HepG2 (cell line): ENCODE data around the gene INTS1. TPM values are rescaled to one million over a fixed set of nuclear protein-coding genes. Genes with fewer than 3 reads are reported as not detected.

Experiments
- CBX1 ChIP-seq: IDR thresholded peaks from one replicate; pipeline ENCODE4 v1.6.1; 2016; ENCODE audit warnings: antibody characterized with exemption, low read depth
- CBX5 ChIP-seq: sonication (generic); formaldehyde crosslinking; IDR thresholded peaks from 2 replicates; pipeline ENCODE4 v1.4.0; 2020; ENCODE audit warnings: missing genetic modification reagents, borderline replicate concordance
- GABPA ChIP-seq, 2 experiments: IDR thresholded peaks; 2 replicates each; pipeline ENCODE4 v1.6.1; 2011 to 2016; ENCODE audit warnings: low read depth in 2 of 2, low read length in 1 of 2, missing biosample characterization in 1 of 2, missing genetic modification characterization in 1 of 2
- HDAC1 ChIP-seq: sonication (generic); formaldehyde crosslinking; IDR thresholded peaks from 2 replicates; pipeline ENCODE4 v1.5.1; 2020; ENCODE audit warnings: mild to moderate bottlenecking, missing genetic modification reagents
- HDAC2 ChIP-seq: sonication (generic); formaldehyde crosslinking; IDR thresholded peaks from 2 replicates; pipeline ENCODE4 v1.4.0; 2020; ENCODE audit warnings: missing genetic modification reagents
- HOXA7 ChIP-seq: sonication (generic); formaldehyde crosslinking; IDR thresholded peaks from 2 replicates; pipeline ENCODE4 v1.8.1; 2022; ENCODE audit warnings: mild to moderate bottlenecking, missing genetic modification reagents, moderate library complexity
- HOXA9 ChIP-seq: sonication (generic); formaldehyde crosslinking; IDR thresholded peaks from 2 replicates; pipeline ENCODE4 v1.8.1; 2022; ENCODE audit warnings: missing genetic modification reagents, mild to moderate bottlenecking, moderate library complexity, borderline replicate concordance
- MED13 ChIP-seq: sonication (generic); formaldehyde crosslinking; IDR thresholded peaks from 2 replicates; pipeline ENCODE4 v1.5.0; 2020; ENCODE audit warnings: missing genetic modification reagents
- MEIS1 ChIP-seq: sonication (generic); formaldehyde crosslinking; IDR thresholded peaks from 2 replicates; pipeline ENCODE4 v1.9.0; 2021; ENCODE audit warnings: mild to moderate bottlenecking, missing genetic modification reagents, moderate library complexity, borderline replicate concordance
- MIER2 ChIP-seq: IDR thresholded peaks from 2 replicates; pipeline ENCODE4 v1.6.1; 2016; ENCODE audit warnings: missing biosample characterization, missing genetic modification reagents
- PCBP1 ChIP-seq: fragments of 200-400 bp; formaldehyde crosslinking; IDR thresholded peaks from 2 replicates; pipeline ENCODE4 v1.6.1; 2017; ENCODE audit warnings: mild to moderate bottlenecking, low read depth, low read length, borderline replicate concordance
- PITX1 ChIP-seq: sonication (generic); formaldehyde crosslinking; IDR thresholded peaks from 2 replicates; pipeline ENCODE4 v1.5.1; 2020; ENCODE audit warnings: mild to moderate bottlenecking, missing genetic modification reagents
- SRF ChIP-seq: IDR thresholded peaks from 2 replicates; pipeline ENCODE4 v1.6.1; 2011; ENCODE audit warnings: mild to moderate bottlenecking, low read depth, low read length, moderate library complexity
- SRSF4 ChIP-seq: fragments of 200-400 bp; formaldehyde crosslinking; IDR thresholded peaks from one replicate; pipeline ENCODE4 v1.6.1; 2018; ENCODE audit warnings: mild to moderate bottlenecking, low read depth, low read length, moderate library complexity; ENCODE audit not compliant: poor library complexity, severe bottlenecking
- TEAD3 ChIP-seq: optimal IDR thresholded peaks from 2 replicates; pipeline ENCODE3; 2016; ENCODE audit warnings: borderline replicate concordance
- ZBTB20 ChIP-seq: sonication (generic); formaldehyde crosslinking; IDR thresholded peaks from 2 replicates; pipeline ENCODE4 v1.8.1; 2023; ENCODE audit warnings: missing genetic modification reagents, low read depth, mild to moderate bottlenecking, borderline replicate concordance
- ZNF160 ChIP-seq: sonication (generic); formaldehyde crosslinking; IDR thresholded peaks from 2 replicates; pipeline ENCODE4 v1.8.0; 2022; ENCODE audit warnings: mild to moderate bottlenecking, inconsistent platforms, missing genetic modification reagents
- ZNF337 ChIP-seq: sonication (generic); formaldehyde crosslinking; IDR thresholded peaks from 2 replicates; pipeline ENCODE4 v1.5.1; 2020; ENCODE audit warnings: missing genetic modification reagents, low read depth, mild to moderate bottlenecking, borderline replicate concordance
- ZNF772 ChIP-seq: sonication (generic); formaldehyde crosslinking; IDR thresholded peaks from 2 replicates; pipeline ENCODE4 v1.5.0; 2020; ENCODE audit warnings: mild to moderate bottlenecking, missing genetic modification reagents
- ZSCAN31 ChIP-seq: sonication (generic); formaldehyde crosslinking; IDR thresholded peaks from 2 replicates; pipeline ENCODE4 v1.5.0; 2020; ENCODE audit warnings: low read depth, mild to moderate bottlenecking, missing genetic modification reagents
- polyA plus RNA-seq, 8 experiments: library from polyadenylated mRNA; depleted of rRNA in 3 of 8; stranded (reverse) in 7 of 8; unstranded in 1 of 8; fragments of >200 nt; fragmentation: Illumina TruSeq in 4 of 8; extraction: Trizol in 4 of 8; gene quantifications; 2 replicates each; pipeline versions ENCODE4 v1.2.1 to v1.2.3, GENCODE V29; 2011 to 2016; ENCODE audit warnings: low read depth in 4 of 8, missing spikeins in 1 of 8, mixed read lengths in 1 of 8; ENCODE audit not compliant: insufficient read depth in 1 of 8
- total RNA-seq, 5 experiments: library from RNA; depleted of rRNA; stranded (reverse); fragments of >200 nt; fragmentation: Illumina TruSeq; extraction: Trizol; gene quantifications; 2 replicates each; pipeline ENCODE4 v1.2.3, GENCODE V29; 2016; ENCODE audit warnings: low read depth in 1 of 5
- TF ChIP-seq, protein P1 (sequence below): IDR thresholded peaks from 2 replicates; pipeline ENCODE4 v1.6.1; 2016; ENCODE audit warnings: low read depth, control low read depth
- TF ChIP-seq, protein P2 (sequence below): sonication (generic); formaldehyde crosslinking; IDR thresholded peaks from 2 replicates; pipeline ENCODE4 v1.4.0; 2020; ENCODE audit warnings: missing genetic modification reagents
- TF ChIP-seq, protein P3 (sequence below): sonication (generic); formaldehyde crosslinking; conservative IDR thresholded peaks from 2 replicates; pipeline ENCODE4 v1.8.0; 2022; ENCODE audit warnings: missing genetic modification reagents

INTS1 gene
- total and polyA plus RNA-seq, 2 of the 13 experiments (the other 11 are each of a cell fraction or from before 2014, with no cell fraction given), result 13.7 to 29.0 TPM

DNA sequence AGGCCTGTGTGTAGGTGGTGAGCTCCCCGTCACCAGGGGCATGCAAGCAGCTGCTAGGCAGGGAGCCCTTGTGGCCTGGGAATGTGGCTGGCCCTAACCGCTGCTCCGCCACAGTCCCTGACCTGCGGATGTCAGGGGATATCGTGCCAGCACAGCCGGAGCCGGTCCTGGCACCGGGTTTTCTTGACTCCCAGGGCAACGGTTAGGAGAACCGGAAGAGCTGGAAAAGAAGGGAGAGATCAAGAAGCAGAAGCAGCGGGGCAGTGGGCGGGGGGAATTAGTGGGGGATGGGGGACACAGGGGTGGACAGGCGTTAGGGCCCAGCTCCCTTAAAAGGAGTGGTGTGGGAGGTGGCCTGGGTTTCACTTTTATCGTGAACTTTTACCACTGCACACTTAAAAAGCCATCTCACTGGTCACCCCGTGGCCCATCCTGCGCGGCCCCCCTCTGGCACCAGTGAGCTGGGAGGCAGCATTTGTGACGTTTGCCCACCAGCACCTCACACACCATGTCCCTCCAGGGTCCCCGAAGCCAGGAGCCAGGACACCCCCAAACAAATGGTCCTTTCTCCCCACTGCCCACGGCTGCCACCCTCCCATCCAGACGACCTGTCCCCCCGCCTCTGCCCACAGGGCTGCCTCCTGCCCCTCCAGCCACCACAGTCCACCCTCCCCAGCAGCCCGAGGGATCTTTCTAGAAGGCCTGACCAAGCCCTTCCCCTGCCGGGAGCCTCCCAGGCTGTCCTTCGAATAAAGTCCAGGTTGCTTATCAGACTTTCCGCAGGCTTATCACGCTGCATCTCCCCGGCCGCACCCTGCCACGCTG is 43.2 kb downstream of the INTS1 start (continued):
- TF ChIP-seq, protein P1, sequence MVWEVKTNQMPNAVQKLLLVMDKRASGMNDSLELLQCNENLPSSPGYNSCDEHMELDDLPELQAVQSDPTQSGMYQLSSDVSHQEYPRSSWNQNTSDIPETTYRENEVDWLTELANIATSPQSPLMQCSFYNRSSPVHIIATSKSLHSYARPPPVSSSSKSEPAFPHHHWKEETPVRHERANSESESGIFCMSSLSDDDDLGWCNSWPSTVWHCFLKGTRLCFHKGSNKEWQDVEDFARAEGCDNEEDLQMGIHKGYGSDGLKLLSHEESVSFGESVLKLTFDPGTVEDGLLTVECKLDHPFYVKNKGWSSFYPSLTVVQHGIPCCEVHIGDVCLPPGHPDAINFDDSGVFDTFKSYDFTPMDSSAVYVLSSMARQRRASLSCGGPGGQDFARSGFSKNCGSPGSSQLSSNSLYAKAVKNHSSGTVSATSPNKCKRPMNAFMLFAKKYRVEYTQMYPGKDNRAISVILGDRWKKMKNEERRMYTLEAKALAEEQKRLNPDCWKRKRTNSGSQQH (CRISPR knock-in tag), result 0 out of 2 replicates have a peak, but pooled peaks have one; percentile 18
- TF ChIP-seq HOXA7 (CRISPR knock-in tag), result no peak
- TF ChIP-seq ZSCAN31 (CRISPR knock-in tag), result peak; percentile 82
- TF ChIP-seq ZNF772, result peak; percentile 88; the same call in 1 of the 2 replicates
- no peak for TF ChIP-seq SRSF4
- TF ChIP-seq TEAD3 (CRISPR knock-in tag), result peak; percentile 49
- TF ChIP-seq, protein P2, sequence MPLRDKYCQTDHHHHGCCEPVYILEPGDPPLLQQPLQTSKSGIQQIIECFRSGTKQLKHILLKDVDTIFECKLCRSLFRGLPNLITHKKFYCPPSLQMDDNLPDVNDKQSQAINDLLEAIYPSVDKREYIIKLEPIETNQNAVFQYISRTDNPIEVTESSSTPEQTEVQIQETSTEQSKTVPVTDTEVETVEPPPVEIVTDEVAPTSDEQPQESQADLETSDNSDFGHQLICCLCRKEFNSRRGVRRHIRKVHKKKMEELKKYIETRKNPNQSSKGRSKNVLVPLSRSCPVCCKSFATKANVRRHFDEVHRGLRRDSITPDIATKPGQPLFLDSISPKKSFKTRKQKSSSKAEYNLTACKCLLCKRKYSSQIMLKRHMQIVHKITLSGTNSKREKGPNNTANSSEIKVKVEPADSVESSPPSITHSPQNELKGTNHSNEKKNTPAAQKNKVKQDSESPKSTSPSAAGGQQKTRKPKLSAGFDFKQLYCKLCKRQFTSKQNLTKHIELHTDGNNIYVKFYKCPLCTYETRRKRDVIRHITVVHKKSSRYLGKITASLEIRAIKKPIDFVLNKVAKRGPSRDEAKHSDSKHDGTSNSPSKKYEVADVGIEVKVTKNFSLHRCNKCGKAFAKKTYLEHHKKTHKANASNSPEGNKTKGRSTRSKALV (CRISPR knock-in tag), result no peak
- TF ChIP-seq GABPA (IDR thresholded peaks at IDR 0.05; ENCODE audit: low read depth, low read length), result no peak
- peak; percentile 70 for TF ChIP-seq GABPA (CRISPR knock-in tag; IDR thresholded peaks at IDR 0.05; ENCODE audit: low read depth)
- peak; percentile 95 for TF ChIP-seq HDAC2
- TF ChIP-seq SRF, result peak; percentile 77
- peak; percentile 85 for TF ChIP-seq HDAC1 (CRISPR knock-in tag)
- peak; percentile 35 for TF ChIP-seq PITX1 (CRISPR knock-in tag)
- no peak for TF ChIP-seq MED13 (CRISPR knock-in tag)
- TF ChIP-seq MIER2 (CRISPR knock-in tag), result no peak
- TF ChIP-seq MEIS1 (CRISPR knock-in tag), result peak; percentile 77; the same call in 1 of the 2 replicates
- TF ChIP-seq PCBP1, result peak; percentile 90; the same call in 1 of the 2 replicates
- TF ChIP-seq ZBTB20 (CRISPR knock-in tag), result 0 out of 2 replicates have a peak, but pooled peaks have one; percentile 32
- no peak for TF ChIP-seq ZNF337 (CRISPR knock-in tag)
- peak; percentile 7; the same call in 1 of the 2 replicates for TF ChIP-seq CBX5 (CRISPR knock-in tag)
- no peak for TF ChIP-seq ZNF160 (CRISPR knock-in tag)
- peak; percentile 98 for TF ChIP-seq CBX1
- no peak for TF ChIP-seq HOXA9 (CRISPR knock-in tag)
- TF ChIP-seq, protein P3, sequence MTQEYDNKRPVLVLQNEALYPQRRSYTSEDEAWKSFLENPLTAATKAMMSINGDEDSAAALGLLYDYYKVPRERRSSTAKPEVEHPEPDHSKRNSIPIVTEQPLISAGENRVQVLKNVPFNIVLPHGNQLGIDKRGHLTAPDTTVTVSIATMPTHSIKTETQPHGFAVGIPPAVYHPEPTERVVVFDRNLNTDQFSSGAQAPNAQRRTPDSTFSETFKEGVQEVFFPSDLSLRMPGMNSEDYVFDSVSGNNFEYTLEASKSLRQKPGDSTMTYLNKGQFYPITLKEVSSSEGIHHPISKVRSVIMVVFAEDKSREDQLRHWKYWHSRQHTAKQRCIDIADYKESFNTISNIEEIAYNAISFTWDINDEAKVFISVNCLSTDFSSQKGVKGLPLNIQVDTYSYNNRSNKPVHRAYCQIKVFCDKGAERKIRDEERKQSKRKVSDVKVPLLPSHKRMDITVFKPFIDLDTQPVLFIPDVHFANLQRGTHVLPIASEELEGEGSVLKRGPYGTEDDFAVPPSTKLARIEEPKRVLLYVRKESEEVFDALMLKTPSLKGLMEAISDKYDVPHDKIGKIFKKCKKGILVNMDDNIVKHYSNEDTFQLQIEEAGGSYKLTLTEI, result no peak
